IMR-90 (cell line): ENCODE data around the gene GLIS1. TPM values are rescaled to one million over a fixed set of nuclear protein-coding genes. Genes with fewer than 3 reads are reported as not detected.

ENCODE experiments used
- ATAC-seq: fragments of 200-7000 bp; cut with Tn5 transposase; 2 replicates; pipeline ENCODE4 v1.9.1; 2020; ENCODE audit warnings: low read depth, mild to moderate bottlenecking, moderate library complexity
- BruUV-seq: library from RNA; stranded (reverse); fragments of 400-500 nt; replicated peaks from 2 replicates; lab custom pipeline; 2021; lab: Mats Ljungman, UMichigan
- CTCF ChIA-PET: fragments of 300-600 bp; formaldehyde crosslinking; extraction: SDS; loops from one replicate; lab custom pipeline; 2021; ENCODE audit warnings: antibody characterized with exemption; lab: Yijun Ruan, JAX
- POLR2A ChIA-PET: fragments of 300-600 bp; sonication (Branson Sonifier 250); formaldehyde crosslinking; loops from one replicate; lab custom pipeline; 2022; ENCODE audit warnings: antibody characterized with exemption; ENCODE audit not compliant: unreplicated experiment; lab: Charles Lee
- DNase-seq: peaks from one replicate; pipeline ENCODE4 v3.0.0; 2013
- H2AFZ ChIP-seq: replicated peaks from 2 replicates; pipeline ENCODE3; 2013; ENCODE audit warnings: low read length, mild to moderate bottlenecking; ENCODE audit not compliant: poor library complexity
- H2AK5ac ChIP-seq: 2 replicates; pipeline ENCODE4 v1.6.1; 2013; ENCODE audit warnings: low read depth, low read length, inconsistent platforms
- H2AK9ac ChIP-seq: replicated peaks from 2 replicates; pipeline ENCODE3; 2013; ENCODE audit warnings: mild to moderate bottlenecking, low read depth, low read length, moderate library complexity; ENCODE audit not compliant: poor library complexity
- H2BK120ac ChIP-seq: 2 replicates; pipeline ENCODE4 v1.6.1; 2013; ENCODE audit warnings: low read depth, low read length, inconsistent platforms
- H2BK15ac ChIP-seq: 3 replicates; pipeline ENCODE4 v1.6.1; 2013; ENCODE audit warnings: low read depth, low read length, inconsistent platforms
- H2BK20ac ChIP-seq: 2 replicates; pipeline ENCODE4 v1.6.1; 2013; ENCODE audit warnings: low read depth, mild to moderate bottlenecking, inconsistent platforms, low read length, moderate library complexity
- H2BK5ac ChIP-seq: 2 replicates; pipeline ENCODE4 v1.6.1; 2013; ENCODE audit warnings: mild to moderate bottlenecking, low read depth, low read length, inconsistent platforms; ENCODE audit not compliant: poor library complexity, severe bottlenecking
- H3K14ac ChIP-seq: replicated peaks from 2 replicates; pipeline ENCODE4 v1.6.1; 2013; ENCODE audit warnings: low read depth, low read length, inconsistent platforms
- H3K18ac ChIP-seq: 2 replicates; pipeline ENCODE4 v1.6.1; 2013; ENCODE audit warnings: low read depth, low read length, control low read depth
- H3K23ac ChIP-seq: 2 replicates; pipeline ENCODE4 v1.6.1; 2013; ENCODE audit warnings: low read depth, low read length, inconsistent platforms
- H3K27ac ChIP-seq: 2 replicates; pipeline ENCODE4 v1.5.1; 2013; ENCODE audit warnings: mild to moderate bottlenecking, control low read depth, low read length; ENCODE audit not compliant: insufficient read depth
- H3K27me3 ChIP-seq: 2 replicates; pipeline ENCODE4 v1.6.1; 2013; ENCODE audit warnings: low read length; ENCODE audit not compliant: control insufficient read depth, insufficient read depth
- H3K36me3 ChIP-seq: 2 replicates; pipeline ENCODE4 v1.6.1; 2013; ENCODE audit warnings: low read length, mixed read lengths; ENCODE audit not compliant: control insufficient read depth, insufficient read depth
- H3K4ac ChIP-seq: 2 replicates; pipeline ENCODE4 v1.6.1; 2013; ENCODE audit warnings: low read depth, low read length, inconsistent platforms
- H3K4me1 ChIP-seq: 2 replicates; pipeline ENCODE4 v1.6.1; 2013; ENCODE audit warnings: low read length, mixed read lengths; ENCODE audit not compliant: control insufficient read depth, insufficient read depth
- H3K4me2 ChIP-seq: 2 replicates; pipeline ENCODE4 v1.6.1; 2013; ENCODE audit warnings: low read depth, mild to moderate bottlenecking, control low read depth, low read length, moderate library complexity
- H3K4me3 ChIP-seq: 2 replicates; pipeline ENCODE4 v1.5.1; 2013; ENCODE audit warnings: low read depth, mild to moderate bottlenecking, control low read depth, low read length, moderate library complexity; ENCODE audit not compliant: insufficient read depth
- H3K56ac ChIP-seq: 2 replicates; pipeline ENCODE4 v1.6.1; 2013; ENCODE audit warnings: low read length, inconsistent platforms; ENCODE audit not compliant: insufficient read depth; ENCODE audit errors: extremely low read depth
- H3K79me1 ChIP-seq, 2 experiments: 2 replicates each; pipeline ENCODE4 v1.6.1; 2013; ENCODE audit warnings: low read length in 2 of 2, inconsistent platforms in 1 of 2, low read depth in 1 of 2
- H3K9ac ChIP-seq: 2 replicates; pipeline ENCODE4 v1.6.1; 2013; ENCODE audit warnings: low read depth, low read length, control low read depth
- H3K9me1 ChIP-seq: 2 replicates; pipeline ENCODE4 v1.6.1; 2013; ENCODE audit warnings: low read length, inconsistent platforms; ENCODE audit not compliant: insufficient read depth
- H3K9me3 ChIP-seq: 2 replicates; pipeline ENCODE4 v1.6.1; 2013; ENCODE audit warnings: low read length; ENCODE audit not compliant: control insufficient read depth, insufficient read depth
- H4K20me1 ChIP-seq: 2 replicates; pipeline ENCODE4 v1.6.1; 2013; ENCODE audit warnings: low read length, inconsistent platforms; ENCODE audit not compliant: insufficient read depth
- H4K5ac ChIP-seq: 2 replicates; pipeline ENCODE4 v1.6.1; 2013; ENCODE audit warnings: mild to moderate bottlenecking, low read depth, low read length, control low read depth
- H4K8ac ChIP-seq, 2 experiments: 2 replicates each; pipeline ENCODE4 v1.6.1; 2013; ENCODE audit warnings: low read depth in 2 of 2, low read length in 2 of 2, control low read depth in 1 of 2, inconsistent platforms in 1 of 2
- H4K91ac ChIP-seq: 2 replicates; pipeline ENCODE4 v1.6.1; 2013; ENCODE audit warnings: low read depth, low read length, inconsistent platforms; ENCODE audit not compliant: insufficient read depth
- BHLHE40 ChIP-seq: fragments of 150-350 bp; IDR thresholded peaks from 2 replicates; pipeline ENCODE4 v1.6.1; 2016; ENCODE audit warnings: mild to moderate bottlenecking, low read depth, low read length
- CEBPB ChIP-seq: IDR thresholded peaks from 2 replicates; pipeline ENCODE4 v1.6.1; 2012; ENCODE audit warnings: low read depth, low read length, improper control_type of control experiment
- CHD1 ChIP-seq: IDR thresholded peaks from 2 replicates; pipeline ENCODE4 v1.6.1; 2012; ENCODE audit warnings: low read depth, low read length, improper control_type of control experiment
- FOS ChIP-seq: fragments of 150-350 bp; IDR thresholded peaks from 2 replicates; pipeline ENCODE4 v1.6.1; 2016; ENCODE audit warnings: low read depth, low read length
- MAZ ChIP-seq: IDR thresholded peaks from 2 replicates; pipeline ENCODE4 v1.6.1; 2012; ENCODE audit warnings: low read depth, mild to moderate bottlenecking, low read length, improper control_type of control experiment, moderate library complexity, borderline replicate concordance
- MXI1 ChIP-seq: IDR thresholded peaks from 2 replicates; pipeline ENCODE4 v1.6.1; 2012; ENCODE audit warnings: low read depth, mild to moderate bottlenecking, low read length, moderate library complexity, borderline replicate concordance
- NFE2L2 ChIP-seq: fragments of 150-350 bp; IDR thresholded peaks from 2 replicates; pipeline ENCODE4 v1.6.1; 2016; ENCODE audit warnings: low read depth, mild to moderate bottlenecking, low read length
- POLR2A ChIP-seq: IDR thresholded peaks from 2 replicates; pipeline ENCODE4 v1.6.1; 2012; ENCODE audit warnings: mild to moderate bottlenecking, low read depth, low read length
- RAD21 ChIP-seq: IDR thresholded peaks from 2 replicates; pipeline ENCODE4 v1.6.1; 2012; ENCODE audit warnings: low read length, improper control_type of control experiment
- RCOR1 ChIP-seq: IDR thresholded peaks from 2 replicates; pipeline ENCODE4 v1.6.1; 2012; ENCODE audit warnings: mild to moderate bottlenecking, low read length, improper control_type of control experiment; ENCODE audit not compliant: insufficient replicate concordance
- RFX5 ChIP-seq: IDR thresholded peaks from 2 replicates; pipeline ENCODE4 v1.8.0; 2012; ENCODE audit warnings: low read depth, mild to moderate bottlenecking, low read length, moderate library complexity
- SMC3 ChIP-seq: fragments of 150-350 bp; IDR thresholded peaks from 2 replicates; pipeline ENCODE4 v1.6.1; 2016; ENCODE audit warnings: low read depth, mild to moderate bottlenecking, antibody characterized with exemption, low read length, moderate library complexity
- WGBS, 2 experiments: methylation state at CpG; one replicate each; pipeline versions ENCODE4 v1.1.5 to v1.1.7; 2013; ENCODE audit warnings: missing lambda C conversion rate in 2 of 2; ENCODE audit not compliant: insufficient read length in 1 of 2; ENCODE audit errors: extremely low coverage in 2 of 2; 5-methylcytosine and 5-hydroxymethylcytosine counted together
- dilution Hi-C: fragments of 300-500 bp; cut with HindIII; formaldehyde crosslinking; loops from one replicate; pipeline ENCODE4 v1.14.3; 2018; ENCODE audit warnings: low sequenced_read_pairs; ENCODE audit not compliant: unreplicated experiment
- in situ Hi-C: fragments of 300-500 bp; cut with MboI; formaldehyde crosslinking; loops from 3 replicates; pipeline ENCODE4 v1.14.3; 2019; ENCODE audit warnings: low sequenced_read_pairs, inconsistent platforms, mixed read lengths
- intact Hi-C: fragments of 100-400 bp; cut with micrococcal nuclease; formaldehyde crosslinking; loops from 2 replicates; pipeline ENCODE4 v1.10.0; 2022
- polyA plus RNA-seq, 3 experiments: library from polyadenylated mRNA; depleted of rRNA; stranded (reverse); fragments of >200 nt; gene quantifications; 2 replicates each; pipeline ENCODE4 v1.2.3, GENCODE V29; 2012; ENCODE audit warnings: low replicate concordance in 1 of 3
- total RNA-seq: library from RNA; depleted of rRNA; stranded (reverse); fragments of >200 nt; gene quantifications from 2 replicates; pipeline ENCODE4 v1.2.3, GENCODE V29; 2012
- TF ChIP-seq, protein P1 (sequence below): fragments of 150-350 bp; IDR thresholded peaks from 2 replicates; pipeline ENCODE4 v1.6.1; 2017; ENCODE audit warnings: mild to moderate bottlenecking, antibody characterized with exemption, low read length, low read depth
- TF ChIP-seq, protein P2 (sequence below): fragments of 150-350 bp; IDR thresholded peaks from 2 replicates; pipeline ENCODE4 v1.6.1; 2016; ENCODE audit warnings: low read depth, mild to moderate bottlenecking, low read length, moderate library complexity, borderline replicate concordance

GLIS1 gene
- total and polyA plus RNA-seq, 2 of the 4 experiments (the other 2 are of a cell fraction): 0.18 to 2.3 TPM

DNA sequence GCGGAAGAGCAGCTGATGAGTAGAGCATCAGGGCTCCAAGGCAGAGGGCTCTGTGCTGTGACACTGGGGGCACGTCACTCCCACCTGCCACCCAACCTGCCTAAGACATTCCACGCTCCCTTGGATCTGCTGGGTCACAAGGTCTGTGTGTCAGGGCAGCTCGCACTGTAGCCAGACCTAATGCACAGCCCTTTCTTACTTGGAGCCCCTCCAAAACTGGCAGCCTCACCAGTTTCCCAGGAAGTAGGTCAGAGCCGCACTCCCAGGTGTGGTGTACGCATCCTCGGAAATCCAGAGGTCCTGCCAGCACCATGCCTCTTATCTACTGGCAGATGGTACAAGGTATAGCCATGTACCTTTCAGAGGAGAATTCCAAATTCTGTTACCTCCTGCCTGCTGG, 257.5 kb downstream of the GLIS1 start:
- no peaks in the 10 kb centered on the region; the same call in 1 of the 2 replicates for H3K9me3 ChIP-seq
- no peaks in the 10 kb centered on the region for H3K36me3 ChIP-seq
- H4K20me1 ChIP-seq: no peaks in the 10 kb centered on the region
- no peak overlapping the region for H3K56ac ChIP-seq
- H2BK20ac ChIP-seq: no peak overlapping the region
- no TSS peak for BruUV-seq
- H3K79me1 ChIP-seq: no peaks in the 10 kb centered on the region
- no peak overlapping the region for H2AK9ac ChIP-seq
- H3K9ac ChIP-seq: no peak overlapping the region
- no peak overlapping the region for H4K91ac ChIP-seq
- H2AK5ac ChIP-seq: no peak overlapping the region
- no peaks in the 10 kb centered on the region; the same call in 1 of the 2 replicates for H3K9me1 ChIP-seq
- H4K5ac ChIP-seq: no peak overlapping the region
- TF ChIP-seq, protein P1, sequence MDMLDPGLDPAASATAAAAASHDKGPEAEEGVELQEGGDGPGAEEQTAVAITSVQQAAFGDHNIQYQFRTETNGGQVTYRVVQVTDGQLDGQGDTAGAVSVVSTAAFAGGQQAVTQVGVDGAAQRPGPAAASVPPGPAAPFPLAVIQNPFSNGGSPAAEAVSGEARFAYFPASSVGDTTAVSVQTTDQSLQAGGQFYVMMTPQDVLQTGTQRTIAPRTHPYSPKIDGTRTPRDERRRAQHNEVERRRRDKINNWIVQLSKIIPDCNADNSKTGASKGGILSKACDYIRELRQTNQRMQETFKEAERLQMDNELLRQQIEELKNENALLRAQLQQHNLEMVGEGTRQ: no peak
- TF ChIP-seq SMC3: no peak
- no peak for TF ChIP-seq NFE2L2
- no peak for TF ChIP-seq CHD1
- no peak for TF ChIP-seq BHLHE40
- no peak for TF ChIP-seq RAD21
- TF ChIP-seq, protein P2, sequence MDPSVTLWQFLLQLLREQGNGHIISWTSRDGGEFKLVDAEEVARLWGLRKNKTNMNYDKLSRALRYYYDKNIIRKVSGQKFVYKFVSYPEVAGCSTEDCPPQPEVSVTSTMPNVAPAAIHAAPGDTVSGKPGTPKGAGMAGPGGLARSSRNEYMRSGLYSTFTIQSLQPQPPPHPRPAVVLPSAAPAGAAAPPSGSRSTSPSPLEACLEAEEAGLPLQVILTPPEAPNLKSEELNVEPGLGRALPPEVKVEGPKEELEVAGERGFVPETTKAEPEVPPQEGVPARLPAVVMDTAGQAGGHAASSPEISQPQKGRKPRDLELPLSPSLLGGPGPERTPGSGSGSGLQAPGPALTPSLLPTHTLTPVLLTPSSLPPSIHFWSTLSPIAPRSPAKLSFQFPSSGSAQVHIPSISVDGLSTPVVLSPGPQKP: no peak
- no peak for TF ChIP-seq RCOR1
- TF ChIP-seq POLR2A: no peak
- no peak for TF ChIP-seq FOS
- no peak for TF ChIP-seq CEBPB
- TF ChIP-seq RFX5: no peak
- TF ChIP-seq MXI1: no peak
- no peak for TF ChIP-seq MAZ
- no peak overlapping the region for H3K4me2 ChIP-seq
- no peak for ATAC-seq
- peaks cover 53% of the 10 kb centered on the region for H3K27me3 ChIP-seq
- no peak overlapping the region for H2BK5ac ChIP-seq
- no peak overlapping the region for H3K23ac ChIP-seq
- H2AFZ ChIP-seq: peak overlapping the region; percentile 3
- H2BK15ac ChIP-seq: no peak overlapping the region
- no peak overlapping the region for H4K8ac ChIP-seq
- H2BK120ac ChIP-seq: no peak overlapping the region
- dilution Hi-C loops (no loop called here), intact Hi-C loops (no loop called here), in situ Hi-C loops (no loop called here)
- ChIA-PET CTCF (no interaction called here), POLR2A (no interaction called here)
- H3K27ac ChIP-seq: no peak overlapping the region
- no peak overlapping the region for H3K18ac ChIP-seq
- H3K4me1 ChIP-seq: peaks cover 4% of the 10 kb centered on the region; the same call in 1 of the 2 replicates
- no peak overlapping the region for H3K4me3 ChIP-seq
- WGBS, 2 experiments: 63% methylated on average over 2 of the region's 7 CpGs; no CpG with 5 or more reads in 1 of the 2 experiments
- DNase-seq: no peak
- no peak overlapping the region for H3K14ac ChIP-seq
- H3K4ac ChIP-seq: no peak overlapping the region
